Esophagus squamous epithelium (tissue), 5 donors: ENCODE data around the gene NLGN1. TPM values are rescaled to one million over a fixed set of nuclear protein-coding genes. Genes with fewer than 3 reads are reported as not detected.

Source experiments
- DNase-seq: peaks from one replicate; lab custom pipeline; 2025; lab: John Stamatoyannopoulos, UW
- H3K27ac ChIP-seq, 4 donors: fragments of 200-600 bp; sonication (generic); one replicate each; pipeline ENCODE4 v1.5.1; 2016 to 2019; ENCODE audit warnings: mild to moderate bottlenecking in 1 of 4
- H3K27me3 ChIP-seq, 4 donors: fragments of 200-600 bp; sonication (generic); 1 replicate in 3 of 4; 2 replicates in 1 of 4; pipeline versions ENCODE4 v1.5.1 to v1.6.0; 2017 to 2021; ENCODE audit warnings: antibody characterized with exemption in 1 of 4
- H3K36me3 ChIP-seq, 3 donors: fragments of 200-600 bp; sonication (generic); one replicate each; pipeline ENCODE4 v1.5.1; 2016 to 2019
- H3K4me1 ChIP-seq, 3 donors: fragments of 200-600 bp; sonication (generic); one replicate each; pipeline ENCODE4 v1.5.1; 2017 to 2019
- H3K4me3 ChIP-seq, 4 donors: fragments of 200-600 bp; sonication (generic); 1 replicate in 3 of 4; 2 replicates in 1 of 4; pipeline ENCODE4 v1.5.1; 2016 to 2019; ENCODE audit warnings: mild to moderate bottlenecking in 2 of 4, moderate library complexity in 1 of 4
- H3K9me3 ChIP-seq, 3 donors: fragments of 200-600 bp; sonication (generic); one replicate each; pipeline ENCODE4 v1.5.1; 2016 to 2019
- POLR2A ChIP-seq, 4 donors: fragments of 450-650 bp; IDR thresholded peaks; one replicate each; pipeline ENCODE4 v1.6.1; 2017; ENCODE audit warnings: antibody characterized with exemption in 4 of 4, mild to moderate bottlenecking in 4 of 4, moderate library complexity in 3 of 4
- WGBS, 2 donors: methylation state at CpG; one replicate each; pipeline ENCODE4 v1.1.5; 2018; 5-methylcytosine and 5-hydroxymethylcytosine counted together
- intact Hi-C: fragments of 100-400 bp; cut with DNase I; formaldehyde crosslinking; loops from one replicate; pipeline ENCODE4 v1.15.0; 2022
- total RNA-seq, 4 donors: library from RNA; depleted of rRNA; stranded (reverse); fragments of >200 nt; gene quantifications; one replicate each; pipeline ENCODE4 v1.1.0, GENCODE V29; 2016
- TF ChIP-seq, protein P1 (sequence below), 6 experiments: fragments of 450-650 bp in 4 of 6; fragments of 200-600 bp in 2 of 6; sonication (generic) in 2 of 6; IDR thresholded peaks; one replicate each; pipeline ENCODE4 v1.5.1; 2016 to 2019; ENCODE audit warnings: antibody characterized with exemption in 6 of 6, mild to moderate bottlenecking in 4 of 6, moderate library complexity in 4 of 6
- donor health status: DM: yes; HTN: yes; CAD: no.

NLGN1 gene
- total RNA-seq, 4 donors from 2014 or later, result 0.34 to 12.6 (median 2.9) TPM

DNA sequence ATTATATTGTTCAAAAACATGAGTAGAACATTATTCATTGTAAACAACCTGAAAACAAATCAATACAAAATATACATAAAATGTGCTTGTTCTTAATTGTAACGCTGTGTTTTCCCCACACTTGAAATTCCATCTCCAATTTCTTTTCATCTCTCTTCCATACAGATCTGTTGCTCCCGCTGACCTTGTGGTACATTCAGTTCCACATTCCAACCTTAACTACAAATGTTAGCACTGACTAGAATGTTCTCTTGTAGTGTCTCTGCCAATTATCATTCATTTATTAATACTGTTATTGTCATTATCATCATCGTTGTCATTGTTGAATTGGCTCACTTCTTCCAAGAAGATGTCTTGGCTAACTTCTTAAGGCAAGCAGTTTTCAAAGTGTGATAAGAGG lies 65.7 kb downstream of the NLGN1 start:
- Histone ChIP-seq H3K27ac (no peak overlapping the region), H3K27me3 (no peaks in the 10 kb centered on the region), H3K4me3 (no peak overlapping the region), H3K36me3 (no peaks in the 10 kb centered on the region), H3K9me3 (no peaks in the 10 kb centered on the region), H3K4me1 (no peaks in the 10 kb centered on the region)
- intact Hi-C loops, result no loop called here
- WGBS, 2 donors, result 61 to 64% methylated on average over 3 of the region's 3 CpGs
- no peak for TF ChIP-seq POLR2A (IDR thresholded peaks at IDR 0.05)
- TF ChIP-seq, protein P1, sequence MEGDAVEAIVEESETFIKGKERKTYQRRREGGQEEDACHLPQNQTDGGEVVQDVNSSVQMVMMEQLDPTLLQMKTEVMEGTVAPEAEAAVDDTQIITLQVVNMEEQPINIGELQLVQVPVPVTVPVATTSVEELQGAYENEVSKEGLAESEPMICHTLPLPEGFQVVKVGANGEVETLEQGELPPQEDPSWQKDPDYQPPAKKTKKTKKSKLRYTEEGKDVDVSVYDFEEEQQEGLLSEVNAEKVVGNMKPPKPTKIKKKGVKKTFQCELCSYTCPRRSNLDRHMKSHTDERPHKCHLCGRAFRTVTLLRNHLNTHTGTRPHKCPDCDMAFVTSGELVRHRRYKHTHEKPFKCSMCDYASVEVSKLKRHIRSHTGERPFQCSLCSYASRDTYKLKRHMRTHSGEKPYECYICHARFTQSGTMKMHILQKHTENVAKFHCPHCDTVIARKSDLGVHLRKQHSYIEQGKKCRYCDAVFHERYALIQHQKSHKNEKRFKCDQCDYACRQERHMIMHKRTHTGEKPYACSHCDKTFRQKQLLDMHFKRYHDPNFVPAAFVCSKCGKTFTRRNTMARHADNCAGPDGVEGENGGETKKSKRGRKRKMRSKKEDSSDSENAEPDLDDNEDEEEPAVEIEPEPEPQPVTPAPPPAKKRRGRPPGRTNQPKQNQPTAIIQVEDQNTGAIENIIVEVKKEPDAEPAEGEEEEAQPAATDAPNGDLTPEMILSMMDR (IDR thresholded peaks at IDR 0.05), result no peak
- DNase-seq, result no peak

DNA sequence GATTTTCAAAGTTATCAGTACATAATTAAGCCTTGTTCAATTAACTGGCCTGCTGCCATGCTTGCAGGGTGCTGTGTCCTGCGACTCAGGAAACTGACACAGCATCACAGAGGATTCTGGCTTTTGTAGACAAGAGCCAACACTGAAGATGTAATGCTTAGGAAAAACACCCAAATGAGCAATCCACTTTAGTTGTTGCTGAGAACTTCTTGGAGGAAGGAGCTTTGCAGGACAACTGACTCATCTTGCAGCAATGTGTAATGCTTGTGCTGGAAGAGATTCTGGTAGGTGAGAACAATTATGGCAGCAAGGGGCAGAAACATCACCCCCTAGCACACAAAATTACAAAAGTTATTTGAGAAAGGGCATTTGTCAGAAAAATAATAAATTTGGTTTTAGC lies 67.6 kb downstream of the NLGN1 start:
- no peak overlapping the region for H3K4me3 ChIP-seq
- 73% methylated on average over 1 of the region's 1 CpG; no CpG with 5 or more reads in 1 of the 2 donors for WGBS, 2 donors
- H3K9me3 ChIP-seq, result no peaks in the 10 kb centered on the region
- H3K27me3 ChIP-seq, result no peaks in the 10 kb centered on the region
- intact Hi-C loops, result no loop called here
- DNase-seq, result no peak
- no peaks in the 10 kb centered on the region for H3K36me3 ChIP-seq
- no peak for TF ChIP-seq POLR2A (IDR thresholded peaks at IDR 0.05)
- TF ChIP-seq, protein P1 (IDR thresholded peaks at IDR 0.05), result no peak
- H3K4me1 ChIP-seq, result no peaks in the 10 kb centered on the region
- H3K27ac ChIP-seq, result no peak overlapping the region

DNA sequence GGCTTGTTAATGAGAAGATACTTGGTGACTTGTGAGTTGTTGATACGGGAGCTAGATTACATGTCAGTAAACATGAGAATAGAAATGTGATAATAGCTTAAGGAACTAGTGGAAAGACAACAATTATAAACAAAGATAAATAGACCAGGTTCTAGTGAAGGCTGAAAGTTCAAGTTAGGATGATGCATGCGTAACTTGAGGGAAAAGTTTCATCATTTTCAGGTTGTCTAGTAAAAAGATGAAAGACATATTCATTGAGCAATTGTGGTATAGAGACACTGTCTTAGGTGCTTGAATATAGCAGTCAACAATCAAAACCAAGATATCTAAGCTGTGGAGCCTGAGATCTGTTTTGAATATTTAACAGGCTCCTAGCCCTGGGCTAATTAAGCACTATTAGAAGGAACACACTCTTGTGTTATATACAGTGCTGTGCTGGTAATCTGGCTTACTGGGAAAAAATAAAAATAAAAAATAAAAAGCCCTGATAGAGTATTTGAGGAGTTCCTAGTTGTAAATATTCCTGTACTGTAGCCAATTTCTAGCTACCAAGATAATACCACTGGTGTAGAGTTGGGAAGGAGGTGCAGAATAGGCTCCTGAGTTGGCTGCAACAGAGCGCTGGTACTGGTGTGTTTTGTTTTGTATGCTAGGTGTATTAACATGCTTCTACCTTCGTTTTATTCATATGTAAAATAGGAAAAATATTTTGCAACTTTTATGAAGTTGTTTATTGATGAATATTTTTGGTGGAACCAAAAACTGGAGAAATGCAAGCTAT lies 68.5 kb downstream of the NLGN1 start:
- WGBS, 2 donors, result 68 to 81% methylated on average over 4 of the region's 4 CpGs
- Histone ChIP-seq H3K4me1 (no peaks in the 10 kb centered on the region), H3K36me3 (no peaks in the 10 kb centered on the region), H3K27me3 (no peaks in the 10 kb centered on the region), H3K27ac (no peak overlapping the region), H3K9me3 (no peaks in the 10 kb centered on the region), H3K4me3 (no peak overlapping the region)
- DNase-seq, result no peak
- intact Hi-C loops, result no loop called here
- TF ChIP-seq POLR2A (IDR thresholded peaks at IDR 0.05), result no peak

DNA sequence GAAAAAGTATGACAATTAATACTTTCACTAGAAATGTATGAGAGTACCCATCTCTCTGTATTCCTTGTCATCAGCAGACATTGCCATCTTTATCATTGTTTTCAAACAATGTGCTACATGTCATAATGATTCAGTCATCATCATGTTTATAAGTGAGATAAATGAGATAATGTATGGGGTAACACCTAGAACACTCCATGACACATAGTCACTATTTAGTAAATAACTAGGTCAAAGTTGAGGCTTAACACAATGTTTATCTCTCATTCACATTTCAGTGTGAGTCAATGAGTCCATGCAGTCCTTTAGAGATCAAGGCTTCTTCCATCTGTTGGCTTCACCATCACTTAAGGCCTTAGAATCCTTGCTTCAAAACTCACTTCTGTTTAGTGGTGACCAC lies 70.0 kb downstream of the NLGN1 start:
- DNase-seq, result no peak
- no peaks in the 10 kb centered on the region for H3K27me3 ChIP-seq
- no peaks in the 10 kb centered on the region for H3K9me3 ChIP-seq
- H3K36me3 ChIP-seq, result no peaks in the 10 kb centered on the region
- intact Hi-C loops, result no loop called here
- no peak overlapping the region for H3K27ac ChIP-seq
- no peak for TF ChIP-seq POLR2A (IDR thresholded peaks at IDR 0.05)
- TF ChIP-seq, protein P1 (IDR thresholded peaks at IDR 0.05), result no peak
- no peak overlapping the region for H3K4me3 ChIP-seq
- H3K4me1 ChIP-seq, result no peaks in the 10 kb centered on the region

DNA sequence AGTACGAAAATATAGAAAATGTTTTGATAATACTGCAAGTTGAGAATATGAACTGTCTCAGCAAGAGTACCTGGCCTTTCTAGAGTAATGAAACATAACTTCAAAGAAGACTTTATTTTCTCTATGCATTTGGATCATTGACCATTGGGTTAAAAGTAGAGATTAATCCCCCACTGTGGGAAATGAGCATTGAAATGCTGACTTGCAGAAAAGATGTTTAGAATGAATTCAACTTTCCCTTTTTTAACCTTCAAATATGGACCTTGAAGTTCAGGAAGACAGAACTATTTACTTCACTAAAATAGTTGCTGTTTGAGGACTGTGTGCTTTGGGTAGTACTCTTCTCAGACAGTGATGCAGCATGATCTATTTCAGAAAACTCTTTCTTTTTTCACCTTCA lies 75.7 kb downstream of the NLGN1 start:
- intact Hi-C loops, result no loop called here
- Histone ChIP-seq H3K9me3 (no peaks in the 10 kb centered on the region), H3K4me3 (no peak overlapping the region), H3K36me3 (no peaks in the 10 kb centered on the region), H3K27me3 (no peaks in the 10 kb centered on the region), H3K27ac (no peak overlapping the region), H3K4me1 (no peaks in the 10 kb centered on the region)
- DNase-seq, result no peak
- WGBS, 2 donors, result 42 to 43% methylated on average over 1 of the region's 1 CpG
- TF ChIP-seq, protein P1 (IDR thresholded peaks at IDR 0.05), result no peak
- no peak for TF ChIP-seq POLR2A (IDR thresholded peaks at IDR 0.05)
